ENCODE results near the gene CABP2.

DNA sequence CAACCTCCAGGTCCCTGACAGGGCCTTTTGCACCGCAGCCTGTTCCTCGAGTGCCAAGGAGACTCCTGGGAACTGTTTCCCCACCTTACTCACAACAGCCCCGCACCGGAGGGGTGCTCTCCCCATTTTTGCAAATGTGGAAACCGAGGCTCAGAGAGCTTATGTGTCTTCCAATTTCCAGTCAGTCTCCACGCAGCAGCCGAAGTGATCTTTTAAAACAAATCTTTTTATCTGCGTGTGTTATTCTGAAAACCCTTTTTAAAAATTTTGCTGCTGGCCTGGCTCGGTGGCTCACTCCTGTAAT lies 53.8 kb downstream of the CABP2 start:
- no peak for TF ChIP-seq POLR2A (IDR thresholded peaks at IDR 0.05)
- TF ChIP-seq, protein P1, sequence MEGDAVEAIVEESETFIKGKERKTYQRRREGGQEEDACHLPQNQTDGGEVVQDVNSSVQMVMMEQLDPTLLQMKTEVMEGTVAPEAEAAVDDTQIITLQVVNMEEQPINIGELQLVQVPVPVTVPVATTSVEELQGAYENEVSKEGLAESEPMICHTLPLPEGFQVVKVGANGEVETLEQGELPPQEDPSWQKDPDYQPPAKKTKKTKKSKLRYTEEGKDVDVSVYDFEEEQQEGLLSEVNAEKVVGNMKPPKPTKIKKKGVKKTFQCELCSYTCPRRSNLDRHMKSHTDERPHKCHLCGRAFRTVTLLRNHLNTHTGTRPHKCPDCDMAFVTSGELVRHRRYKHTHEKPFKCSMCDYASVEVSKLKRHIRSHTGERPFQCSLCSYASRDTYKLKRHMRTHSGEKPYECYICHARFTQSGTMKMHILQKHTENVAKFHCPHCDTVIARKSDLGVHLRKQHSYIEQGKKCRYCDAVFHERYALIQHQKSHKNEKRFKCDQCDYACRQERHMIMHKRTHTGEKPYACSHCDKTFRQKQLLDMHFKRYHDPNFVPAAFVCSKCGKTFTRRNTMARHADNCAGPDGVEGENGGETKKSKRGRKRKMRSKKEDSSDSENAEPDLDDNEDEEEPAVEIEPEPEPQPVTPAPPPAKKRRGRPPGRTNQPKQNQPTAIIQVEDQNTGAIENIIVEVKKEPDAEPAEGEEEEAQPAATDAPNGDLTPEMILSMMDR (IDR thresholded peaks at IDR 0.05) = no peak
